ENCODE data around the gene ST8SIA5. TPM values are rescaled to one million over a fixed set of nuclear protein-coding genes. Genes with fewer than 3 reads are reported as not detected.

The ST8SIA5 gene
- total RNA-seq, 1 experiment from 2014 or later, result not detected

- H3K4me2 ChIP-seq, result no peak overlapping the region
- H3K27ac ChIP-seq, result no peak overlapping the region
- H3K9me3 ChIP-seq (ENCODE audit: insufficient read depth, low read depth), result no peaks in the 10 kb centered on the region
- H4K20me1 ChIP-seq (ENCODE audit: insufficient read depth), result no peaks in the 10 kb centered on the region
- POLR2A ChIA-PET (ENCODE audit: unreplicated experiment), result no interaction called here
- no peak for DNase-seq
- no peaks in the 10 kb centered on the region for H3K79me2 ChIP-seq (ENCODE audit: low read depth)
- CTCF ChIA-PET, result no interaction called here
- H3F3A ChIP-seq (ENCODE audit: insufficient read depth, low read depth), result no peaks in the 10 kb centered on the region
- TF ChIP-seq EZH2 (IDR thresholded peaks at IDR 0.05; ENCODE audit: low read depth), result no peak
- TF ChIP-seq, protein P1, sequence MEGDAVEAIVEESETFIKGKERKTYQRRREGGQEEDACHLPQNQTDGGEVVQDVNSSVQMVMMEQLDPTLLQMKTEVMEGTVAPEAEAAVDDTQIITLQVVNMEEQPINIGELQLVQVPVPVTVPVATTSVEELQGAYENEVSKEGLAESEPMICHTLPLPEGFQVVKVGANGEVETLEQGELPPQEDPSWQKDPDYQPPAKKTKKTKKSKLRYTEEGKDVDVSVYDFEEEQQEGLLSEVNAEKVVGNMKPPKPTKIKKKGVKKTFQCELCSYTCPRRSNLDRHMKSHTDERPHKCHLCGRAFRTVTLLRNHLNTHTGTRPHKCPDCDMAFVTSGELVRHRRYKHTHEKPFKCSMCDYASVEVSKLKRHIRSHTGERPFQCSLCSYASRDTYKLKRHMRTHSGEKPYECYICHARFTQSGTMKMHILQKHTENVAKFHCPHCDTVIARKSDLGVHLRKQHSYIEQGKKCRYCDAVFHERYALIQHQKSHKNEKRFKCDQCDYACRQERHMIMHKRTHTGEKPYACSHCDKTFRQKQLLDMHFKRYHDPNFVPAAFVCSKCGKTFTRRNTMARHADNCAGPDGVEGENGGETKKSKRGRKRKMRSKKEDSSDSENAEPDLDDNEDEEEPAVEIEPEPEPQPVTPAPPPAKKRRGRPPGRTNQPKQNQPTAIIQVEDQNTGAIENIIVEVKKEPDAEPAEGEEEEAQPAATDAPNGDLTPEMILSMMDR (conservative IDR thresholded peaks at IDR 0.05), result no peak
- H2AFZ ChIP-seq, result no peak overlapping the region
- no TSS peak for BruUV-seq (replicated peaks)
- H3K9me2 ChIP-seq (ENCODE audit: insufficient read depth), result no peaks in the 10 kb centered on the region
- intact Hi-C loops (cut with micrococcal nuclease; ENCODE audit: unreplicated experiment), result no loop called here
- peaks cover 39% of the 10 kb centered on the region for H3K27me3 ChIP-seq (ENCODE audit: insufficient read depth, low read depth)
- H3K4me3 ChIP-seq, result no peak overlapping the region
- H3K4me1 ChIP-seq (replicated peaks; ENCODE audit: insufficient read depth), result 0 out of 2 replicates have a peak, but pooled peaks cover 4% of the 10 kb centered on the region
- no peaks in the 10 kb centered on the region for H3K36me3 ChIP-seq (ENCODE audit: low read depth)
Measured at GRCh38 chr18:46675112-46675511, 81.7 kb downstream of the ST8SIA5 start.

DNA sequence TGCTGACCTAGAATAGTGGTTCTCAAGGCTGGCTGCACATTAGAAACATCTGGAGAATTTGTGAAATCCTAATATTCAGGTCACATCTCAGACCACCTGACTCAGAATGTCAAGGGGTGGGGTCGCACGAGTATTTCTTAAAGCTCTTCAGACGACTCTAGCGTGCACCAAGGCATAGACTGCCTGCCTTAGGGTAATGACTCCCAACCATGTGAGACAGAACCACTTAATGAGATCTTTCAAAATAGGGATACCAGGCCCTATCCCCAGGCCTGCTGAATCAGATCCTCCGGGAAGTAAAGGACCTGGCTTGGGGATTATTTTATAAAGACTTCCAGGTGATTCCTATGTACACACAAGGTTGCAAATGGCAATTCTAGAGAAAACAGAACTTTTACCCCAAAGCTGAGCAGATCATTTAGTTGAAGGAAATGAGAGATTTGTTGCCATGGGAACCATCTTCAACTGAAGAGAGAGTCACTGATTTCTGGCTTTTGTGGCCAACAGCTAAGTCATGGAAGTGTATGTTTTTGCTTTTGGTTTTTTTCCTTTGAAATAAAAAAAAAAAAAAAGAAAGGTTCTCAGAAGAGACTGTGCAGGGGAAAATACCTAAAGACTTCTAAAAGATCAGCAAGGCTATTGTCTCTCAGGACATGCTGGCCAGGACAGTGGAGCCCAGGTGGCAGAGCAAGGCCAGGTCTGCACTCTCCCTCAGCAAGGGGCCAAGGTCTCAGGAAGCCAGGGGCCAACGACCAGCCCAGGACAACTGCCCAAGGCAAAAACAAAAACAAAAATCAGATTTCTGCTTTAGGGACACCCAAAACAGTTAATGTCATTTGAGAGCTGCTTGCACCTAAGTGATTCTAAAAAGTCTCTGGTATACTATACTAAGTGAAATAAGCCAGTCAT is 84.5 kb downstream of the ST8SIA5 start:
- DNase-seq, result no peak
- H3K4me1 ChIP-seq (replicated peaks; ENCODE audit: insufficient read depth), result 0 out of 2 replicates have a peak, but pooled peaks cover 4% of the 10 kb centered on the region
- no peaks in the 10 kb centered on the region for H3F3A ChIP-seq (ENCODE audit: insufficient read depth, low read depth)
- H3K4me3 ChIP-seq, result no peak overlapping the region
- BruUV-seq (replicated peaks), result no TSS peak
- H3K36me3 ChIP-seq (ENCODE audit: low read depth), result no peaks in the 10 kb centered on the region
- ChIA-PET CTCF (no interaction called here), POLR2A (ENCODE audit: unreplicated experiment) (no interaction called here)
- peaks cover 27% of the 10 kb centered on the region; the same call in 1 of the 2 replicates for H3K27me3 ChIP-seq (ENCODE audit: insufficient read depth, low read depth)
- no peaks in the 10 kb centered on the region for H3K9me3 ChIP-seq (ENCODE audit: insufficient read depth, low read depth)
- H3K79me2 ChIP-seq (ENCODE audit: low read depth), result no peaks in the 10 kb centered on the region
- no peaks in the 10 kb centered on the region for H3K9me2 ChIP-seq (ENCODE audit: insufficient read depth)
- H3K27ac ChIP-seq, result no peak overlapping the region
- H3K4me2 ChIP-seq, result no peak overlapping the region
- no peak overlapping the region for H2AFZ ChIP-seq
- no peak for TF ChIP-seq EZH2 (IDR thresholded peaks at IDR 0.05; ENCODE audit: low read depth)
- TF ChIP-seq, protein P1 (conservative IDR thresholded peaks at IDR 0.05), result no peak
- H4K20me1 ChIP-seq (ENCODE audit: insufficient read depth), result no peaks in the 10 kb centered on the region
- intact Hi-C loops (cut with micrococcal nuclease; ENCODE audit: unreplicated experiment), result no loop called here

DNA sequence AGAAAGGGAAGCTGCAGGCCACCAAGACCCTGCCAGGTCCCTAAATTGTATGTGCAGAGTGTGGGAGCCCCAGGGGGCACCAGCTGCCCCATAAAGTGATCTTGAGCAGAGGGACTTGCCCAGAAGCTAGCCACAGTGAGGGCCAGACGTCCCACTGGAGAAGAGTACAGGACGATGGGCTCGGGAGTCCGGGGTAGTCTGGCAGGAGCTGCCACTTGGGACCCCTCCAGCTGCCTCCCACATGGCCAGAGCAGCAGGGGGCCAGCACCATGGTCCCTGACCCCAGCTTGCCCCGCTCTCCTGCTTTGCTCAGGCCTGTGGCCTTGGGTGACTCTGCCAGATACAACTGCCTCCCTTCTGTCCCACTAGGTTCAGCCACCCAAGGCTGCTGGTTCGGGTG is 88.2 kb downstream of the ST8SIA5 start:
- Histone ChIP-seq H3K36me3 (ENCODE audit: low read depth) (no peaks in the 10 kb centered on the region), H3K79me2 (ENCODE audit: low read depth) (no peaks in the 10 kb centered on the region), H3K9me3 (ENCODE audit: insufficient read depth, low read depth) (no peaks in the 10 kb centered on the region), H3K4me1 (replicated peaks; ENCODE audit: insufficient read depth) (no peaks in the 10 kb centered on the region), H3K27ac (no peak overlapping the region), H2AFZ (no peak overlapping the region), H4K20me1 (ENCODE audit: insufficient read depth) (no peaks in the 10 kb centered on the region), H3K4me3 (no peak overlapping the region), H3K4me2 (no peak overlapping the region), H3K27me3 (ENCODE audit: insufficient read depth, low read depth) (peaks cover 44% of the 10 kb centered on the region; the same call in 1 of the 2 replicates), H3K9me2 (ENCODE audit: insufficient read depth) (no peaks in the 10 kb centered on the region), H3F3A (ENCODE audit: insufficient read depth, low read depth) (no peaks in the 10 kb centered on the region)
- TF ChIP-seq, protein P1 (conservative IDR thresholded peaks at IDR 0.05), result no peak
- no peak for TF ChIP-seq EZH2 (IDR thresholded peaks at IDR 0.05; ENCODE audit: low read depth)
- POLR2A ChIA-PET (ENCODE audit: unreplicated experiment), result no interaction called here
- no TSS peak for BruUV-seq (replicated peaks)
- intact Hi-C loops (cut with micrococcal nuclease; ENCODE audit: unreplicated experiment), result no loop called here
- CTCF ChIA-PET, result no interaction called here
- DNase-seq, result no peak

Data from PC-9 (cell line).